ENCODE data around the gene MIER2.

MIER2 gene

GRCh38 chr19:371501-372168, 27.0 kb upstream of the MIER2 start:
- Histone ChIP-seq H3K9me3 (replicated peaks in 1 of 2; ENCODE audit: control insufficient read depth in 2 of 2, insufficient read depth in 1 of 2, low read depth in 1 of 2, low read length in 2 of 2) (peaks cover 0 to 2% of the 10 kb centered on the region in 2 donors), H2BK5ac (ENCODE audit: low read length) (no peak overlapping the region), H4K8ac (ENCODE audit: low read depth, low read length) (no peak overlapping the region), H3K4me2 (ENCODE audit: insufficient read depth, low read length, poor library complexity, severe bottlenecking) (no peak overlapping the region), H3K79me1 (ENCODE audit: low read depth, low read length) (no peaks in the 10 kb centered on the region), H2BK15ac (ENCODE audit: low read length) (no peak overlapping the region), H3K18ac (ENCODE audit: low read length) (no peak overlapping the region), H2AK5ac (ENCODE audit: low read depth, low read length) (no peak overlapping the region), H3K14ac (ENCODE audit: low read length) (no peak overlapping the region), H3K4me3 (ENCODE audit: low read length in 2 of 2) (no peak overlapping the region), H4K91ac (ENCODE audit: low read depth, low read length, poor library complexity) (no peak overlapping the region), H2AFZ (ENCODE audit: low read length) (peak overlapping the region; percentile 45), H3K4me1 (ENCODE audit: control insufficient read depth in 2 of 2, insufficient read depth in 1 of 2, low read depth in 1 of 2, low read length in 2 of 2) (peaks cover 0 to 2% of the 10 kb centered on the region in 2 donors), H3K9ac (ENCODE audit: low read depth, low read length, poor library complexity) (no peak overlapping the region), H3K23ac (ENCODE audit: low read depth, low read length, poor library complexity) (no peak overlapping the region), H3K4ac (ENCODE audit: low read length) (no peak overlapping the region), H2BK12ac (ENCODE audit: low read length) (no peak overlapping the region), H3K27me3 (ENCODE audit: control insufficient read depth in 3 of 3, insufficient read depth in 3 of 3, low read depth in 1 of 3, low read length in 3 of 3) (peaks cover 0 to 51% (median 0%) of the 10 kb centered on the region in 3 experiments), H3K27ac (replicated peaks; ENCODE audit: low read length) (no peak overlapping the region), H3K36me3 (replicated peaks in 1 of 2; ENCODE audit: control insufficient read depth in 2 of 2, insufficient read depth in 2 of 2, low read length in 2 of 2) (no peaks in the 10 kb centered on the region), H2BK120ac (ENCODE audit: low read depth, low read length) (no peak overlapping the region)
- DNase-seq (ENCODE audit: low spot score): no peak
- WGBS, 2 donors (ENCODE audit: extremely low coverage in 2 of 2, insufficient read length in 2 of 2, insufficient replicate concordance in 1 of 2): no CpG with 5 or more reads among the region's 17 CpGs

GRCh38 chr19:370641-371330, 26.2 kb upstream of the MIER2 start:
- H2AFZ ChIP-seq (ENCODE audit: low read length): peak overlapping the region; percentile 45
- no peak overlapping the region for H2BK12ac ChIP-seq (ENCODE audit: low read length)
- no peak overlapping the region for H3K4ac ChIP-seq (ENCODE audit: low read length)
- H2BK15ac ChIP-seq (ENCODE audit: low read length): peak overlapping the region; percentile 41
- H3K9me3 ChIP-seq (replicated peaks in 1 of 2; ENCODE audit: control insufficient read depth in 2 of 2, insufficient read depth in 1 of 2, low read depth in 1 of 2, low read length in 2 of 2): peaks cover 0 to 2% of the 10 kb centered on the region in 2 donors
- no peak overlapping the region for H2BK5ac ChIP-seq (ENCODE audit: low read length)
- no peak overlapping the region for H3K4me2 ChIP-seq (ENCODE audit: insufficient read depth, low read length, poor library complexity, severe bottlenecking)
- H3K23ac ChIP-seq (ENCODE audit: low read depth, low read length, poor library complexity): no peak overlapping the region
- no peak overlapping the region for H4K8ac ChIP-seq (ENCODE audit: low read depth, low read length)
- H3K14ac ChIP-seq (ENCODE audit: low read length): no peak overlapping the region
- H3K27ac ChIP-seq (replicated peaks; ENCODE audit: low read length): no peak overlapping the region
- H3K27me3 ChIP-seq (ENCODE audit: control insufficient read depth in 3 of 3, insufficient read depth in 3 of 3, low read depth in 1 of 3, low read length in 3 of 3): peaks cover 0 to 47% (median 0%) of the 10 kb centered on the region in 3 experiments
- H2BK120ac ChIP-seq (ENCODE audit: low read depth, low read length): no peak overlapping the region
- no peak overlapping the region for H3K4me3 ChIP-seq (ENCODE audit: low read length in 2 of 2)
- no peak for DNase-seq (ENCODE audit: low spot score)
- no peak overlapping the region for H2AK5ac ChIP-seq (ENCODE audit: low read depth, low read length)
- no peaks in the 10 kb centered on the region for H3K36me3 ChIP-seq (replicated peaks in 1 of 2; ENCODE audit: control insufficient read depth in 2 of 2, insufficient read depth in 2 of 2, low read length in 2 of 2)
- H3K9ac ChIP-seq (ENCODE audit: low read depth, low read length, poor library complexity): no peak overlapping the region
- no CpG with 5 or more reads among the region's 43 CpGs for WGBS, 2 donors (ENCODE audit: extremely low coverage in 2 of 2, insufficient read length in 2 of 2, insufficient replicate concordance in 1 of 2)
- no peaks in the 10 kb centered on the region for H3K79me1 ChIP-seq (ENCODE audit: low read depth, low read length)
- H4K91ac ChIP-seq (ENCODE audit: low read depth, low read length, poor library complexity): no peak overlapping the region
- peak overlapping the region; percentile 61 for H3K18ac ChIP-seq (ENCODE audit: low read length)
- H3K4me1 ChIP-seq (ENCODE audit: control insufficient read depth in 2 of 2, insufficient read depth in 1 of 2, low read depth in 1 of 2, low read length in 2 of 2): peaks cover 0 to 2% of the 10 kb centered on the region in 2 donors

- Histone ChIP-seq H2BK12ac (ENCODE audit: low read length) (no peak overlapping the region), H3K4ac (ENCODE audit: low read length) (no peak overlapping the region), H3K23ac (ENCODE audit: low read depth, low read length, poor library complexity) (no peak overlapping the region), H2BK120ac (ENCODE audit: low read depth, low read length) (no peak overlapping the region), H4K91ac (ENCODE audit: low read depth, low read length, poor library complexity) (no peak overlapping the region), H3K27me3 (ENCODE audit: control insufficient read depth in 3 of 3, insufficient read depth in 3 of 3, low read depth in 1 of 3, low read length in 3 of 3) (peaks cover 0 to 38% (median 0%) of the 10 kb centered on the region in 3 experiments), H3K4me1 (ENCODE audit: control insufficient read depth in 2 of 2, insufficient read depth in 1 of 2, low read depth in 1 of 2, low read length in 2 of 2) (peaks cover 0 to 2% of the 10 kb centered on the region in 2 donors), H3K18ac (ENCODE audit: low read length) (no peak overlapping the region), H2BK5ac (ENCODE audit: low read length) (no peak overlapping the region), H3K36me3 (replicated peaks in 1 of 2; ENCODE audit: control insufficient read depth in 2 of 2, insufficient read depth in 2 of 2, low read length in 2 of 2) (no peaks in the 10 kb centered on the region), H2AFZ (ENCODE audit: low read length) (no peak overlapping the region), H3K9me3 (replicated peaks in 1 of 2; ENCODE audit: control insufficient read depth in 2 of 2, insufficient read depth in 1 of 2, low read depth in 1 of 2, low read length in 2 of 2) (peaks cover 0 to 2% of the 10 kb centered on the region in 2 donors), H3K9ac (ENCODE audit: low read depth, low read length, poor library complexity) (no peak overlapping the region), H3K79me1 (ENCODE audit: low read depth, low read length) (no peaks in the 10 kb centered on the region), H2AK5ac (ENCODE audit: low read depth, low read length) (no peak overlapping the region), H3K4me3 (ENCODE audit: low read length in 2 of 2) (no peak overlapping the region), H3K4me2 (ENCODE audit: insufficient read depth, low read length, poor library complexity, severe bottlenecking) (no peak overlapping the region), H4K8ac (ENCODE audit: low read depth, low read length) (no peak overlapping the region), H2BK15ac (ENCODE audit: low read length) (no peak overlapping the region), H3K14ac (ENCODE audit: low read length) (no peak overlapping the region), H3K27ac (replicated peaks; ENCODE audit: low read length) (no peak overlapping the region)
- WGBS, 2 donors (ENCODE audit: extremely low coverage in 2 of 2, insufficient read length in 2 of 2, insufficient replicate concordance in 1 of 2): no CpG with 5 or more reads among the region's 14 CpGs
- no peak for DNase-seq (ENCODE audit: low spot score)
Measured at GRCh38 chr19:369876-370275, 25.3 kb upstream of the MIER2 start.

GRCh38 chr19:369256-369655, 24.7 kb upstream of the MIER2 start:
- peak overlapping the region; percentile 32 for H4K8ac ChIP-seq (ENCODE audit: low read depth, low read length)
- peaks cover 0 to 2% of the 10 kb centered on the region in 2 donors for H3K4me1 ChIP-seq (ENCODE audit: control insufficient read depth in 2 of 2, insufficient read depth in 1 of 2, low read depth in 1 of 2, low read length in 2 of 2)
- H3K14ac ChIP-seq (ENCODE audit: low read length): no peak overlapping the region
- H3K27me3 ChIP-seq (ENCODE audit: control insufficient read depth in 3 of 3, insufficient read depth in 3 of 3, low read depth in 1 of 3, low read length in 3 of 3): peaks cover 0 to 31% (median 0%) of the 10 kb centered on the region in 3 experiments
- H3K18ac ChIP-seq (ENCODE audit: low read length): peak overlapping the region; percentile 61
- H2AK5ac ChIP-seq (ENCODE audit: low read depth, low read length): peak overlapping the region; percentile 59
- no peak overlapping the region for H3K4me3 ChIP-seq (ENCODE audit: low read length in 2 of 2)
- H3K27ac ChIP-seq (replicated peaks; ENCODE audit: low read length): no peak overlapping the region
- H4K91ac ChIP-seq (ENCODE audit: low read depth, low read length, poor library complexity): no peak overlapping the region
- H3K23ac ChIP-seq (ENCODE audit: low read depth, low read length, poor library complexity): no peak overlapping the region
- WGBS, 2 donors (ENCODE audit: extremely low coverage in 2 of 2, insufficient read length in 2 of 2, insufficient replicate concordance in 1 of 2): no CpG with 5 or more reads among the region's 13 CpGs
- H2BK5ac ChIP-seq (ENCODE audit: low read length): peak overlapping the region; percentile 68
- H2AFZ ChIP-seq (ENCODE audit: low read length): peak overlapping the region; percentile 67
- peaks cover 0 to 2% of the 10 kb centered on the region in 2 donors for H3K9me3 ChIP-seq (replicated peaks in 1 of 2; ENCODE audit: control insufficient read depth in 2 of 2, insufficient read depth in 1 of 2, low read depth in 1 of 2, low read length in 2 of 2)
- H2BK12ac ChIP-seq (ENCODE audit: low read length): peak overlapping the region; percentile 52
- no peak overlapping the region for H2BK120ac ChIP-seq (ENCODE audit: low read depth, low read length)
- H2BK15ac ChIP-seq (ENCODE audit: low read length): no peak overlapping the region
- H3K4ac ChIP-seq (ENCODE audit: low read length): peak overlapping the region; percentile 60
- no peaks in the 10 kb centered on the region for H3K79me1 ChIP-seq (ENCODE audit: low read depth, low read length)
- H3K4me2 ChIP-seq (ENCODE audit: insufficient read depth, low read length, poor library complexity, severe bottlenecking): no peak overlapping the region
- no peak for DNase-seq (ENCODE audit: low spot score)
- no peaks in the 10 kb centered on the region for H3K36me3 ChIP-seq (replicated peaks in 1 of 2; ENCODE audit: control insufficient read depth in 2 of 2, insufficient read depth in 2 of 2, low read length in 2 of 2)
- H3K9ac ChIP-seq (ENCODE audit: low read depth, low read length, poor library complexity): no peak overlapping the region
